LNCAP (cell line): ENCODE results near the gene LRRFIP1.

Experiments
- CTCF ChIP-seq: fragments of 450-650 bp; IDR thresholded peaks from 2 replicates; pipeline ENCODE4 v1.5.1; 2017; ENCODE audit warnings: mild to moderate bottlenecking

Gene LRRFIP1

DNA sequence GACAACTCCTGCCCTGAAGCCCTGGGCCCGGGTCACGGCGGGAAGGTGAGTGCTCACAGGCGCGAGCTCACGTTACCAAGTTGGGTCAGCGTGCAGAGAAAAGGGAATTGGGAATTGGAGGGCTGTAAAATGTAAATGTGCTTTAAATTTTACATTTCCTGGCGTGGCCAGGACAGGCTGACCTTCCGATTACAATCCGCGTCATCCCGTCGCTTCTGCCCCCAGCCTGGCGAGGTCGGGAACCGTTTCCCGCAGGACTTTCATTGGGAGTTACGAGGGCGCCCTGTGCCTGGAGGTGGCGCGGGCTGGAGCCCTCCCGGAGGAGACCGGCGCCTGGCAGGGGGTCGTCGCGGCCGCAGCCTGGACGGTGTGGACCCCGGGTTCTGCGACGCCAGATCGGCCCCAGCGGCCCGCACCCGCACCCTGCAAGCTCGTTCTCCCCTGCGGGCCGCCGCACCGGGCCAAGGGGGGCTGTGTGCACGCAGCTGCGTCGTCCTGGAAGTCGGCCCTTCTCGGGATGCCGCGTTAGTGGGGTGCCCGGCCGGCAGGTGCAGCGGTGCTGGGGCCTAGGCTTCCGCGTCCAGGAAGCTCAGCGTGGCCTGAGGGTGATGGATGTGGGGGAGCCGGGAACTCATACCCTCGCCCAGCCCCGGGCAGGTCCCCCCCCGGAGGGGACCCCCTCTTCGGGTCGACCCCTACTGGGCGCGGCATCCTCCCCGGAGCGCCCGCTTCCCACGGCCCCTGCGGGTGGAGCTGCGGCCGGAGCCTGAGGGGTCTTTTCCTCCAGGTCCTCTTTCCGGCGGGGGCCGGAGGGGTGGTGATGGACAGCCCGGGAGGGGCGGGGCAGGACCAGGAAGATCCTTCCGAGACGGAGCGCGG lies 63.9 kb downstream of the LRRFIP1 start:
- TF ChIP-seq CTCF = no peak

- no peak for TF ChIP-seq CTCF
Observed at GRCh38 chr2:237691908-237692600, 64.7 kb downstream of the LRRFIP1 start.

DNA sequence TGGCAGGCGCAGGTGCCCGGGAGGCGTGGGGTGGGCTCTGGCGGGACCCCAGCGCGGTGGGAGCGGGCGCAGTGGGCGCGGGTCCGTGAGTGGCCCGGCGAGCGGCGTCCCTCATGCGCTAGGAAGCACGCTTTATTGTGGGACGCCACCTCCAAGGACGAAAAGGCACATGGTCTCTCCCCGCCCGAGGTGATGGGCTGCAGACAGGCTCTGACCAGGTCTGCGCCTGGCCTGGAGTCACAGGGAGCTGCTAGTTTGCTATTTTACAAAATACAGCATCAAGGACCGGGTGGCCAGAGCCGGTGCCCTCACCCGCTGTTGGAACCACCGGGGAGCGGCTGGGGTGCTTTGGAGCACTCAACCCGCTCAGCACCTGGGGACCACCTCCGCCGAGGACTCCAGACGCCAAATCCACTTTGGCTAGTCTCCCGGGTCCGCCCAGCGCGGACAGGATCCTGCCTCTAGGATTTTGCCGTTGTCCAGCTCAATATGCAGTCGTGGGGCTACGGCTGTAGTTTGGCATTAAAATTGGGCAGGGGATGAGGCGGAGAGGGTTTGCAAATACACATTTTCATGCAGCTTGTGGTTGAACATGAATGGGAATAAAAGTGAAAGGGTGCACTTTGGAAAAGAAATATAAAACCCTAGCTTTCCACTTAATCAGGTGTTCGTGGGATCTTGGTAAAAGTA lies 65.4 kb downstream of the LRRFIP1 start:
- no peak for TF ChIP-seq CTCF

- no peak for TF ChIP-seq CTCF
Observed at GRCh38 chr2:237693291-237693994, 66.1 kb downstream of the LRRFIP1 start.

DNA sequence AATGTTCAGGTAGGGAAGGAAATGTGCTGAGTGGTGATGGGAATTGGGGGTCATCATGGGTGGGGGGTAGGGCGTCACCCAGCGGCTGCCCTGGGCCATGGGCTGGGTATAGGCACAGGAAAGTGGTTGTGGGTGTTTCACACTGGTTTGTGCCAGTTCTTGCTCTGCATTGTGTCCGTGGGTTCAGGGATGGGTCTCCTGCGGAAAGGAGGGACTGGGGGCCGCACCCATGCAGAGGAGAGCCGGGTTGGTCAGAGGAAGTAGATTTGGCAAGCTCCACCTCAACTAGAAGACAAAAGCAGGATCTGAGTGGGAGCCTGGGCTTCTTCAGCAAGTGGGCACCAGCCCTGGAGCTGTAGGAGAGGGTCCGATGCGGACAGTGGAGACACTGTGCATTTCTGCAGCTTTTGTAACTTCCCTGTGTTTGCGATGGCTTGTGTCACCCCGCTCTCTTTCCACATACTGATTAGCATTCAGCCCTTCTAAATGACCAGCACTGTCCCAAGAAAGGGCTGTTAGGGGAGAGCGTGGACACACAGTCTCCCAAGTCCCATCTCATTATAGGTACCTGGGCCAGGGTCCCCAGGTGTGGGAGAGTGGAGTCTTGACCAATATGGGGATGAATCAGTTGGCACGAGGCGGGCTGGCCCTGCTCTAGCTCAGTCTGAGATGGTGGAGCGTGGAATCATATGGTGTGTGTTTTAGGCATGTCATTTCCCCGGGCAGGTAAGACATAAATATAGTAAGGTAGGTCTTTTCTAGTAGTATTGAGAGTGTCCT lies 67.2 kb downstream of the LRRFIP1 start:
- no peak for TF ChIP-seq CTCF

GRCh38 chr2:237695201-237695780 lies 67.9 kb downstream of the LRRFIP1 start:
- TF ChIP-seq CTCF = no peak
